ENCODE results near the gene CAMTA1.

The CAMTA1 gene

GRCh38 chr1:7455796-7456721, 670.8 kb downstream of the CAMTA1 start:
- no peak for DNase-seq (ENCODE audit: low spot score)

GRCh38 chr1:7456722-7457082, 671.4 kb downstream of the CAMTA1 start:
- no peak for DNase-seq (ENCODE audit: low spot score)

GRCh38 chr1:7457811-7458210, 672.6 kb downstream of the CAMTA1 start:
- no peak for DNase-seq (ENCODE audit: low spot score)

GRCh38 chr1:7458946-7459345, 673.7 kb downstream of the CAMTA1 start:
- no peak for DNase-seq (ENCODE audit: low spot score)

- DNase-seq (ENCODE audit: low spot score), result no peak
Measured at GRCh38 chr1:7459914-7460313, 674.7 kb downstream of the CAMTA1 start.

GRCh38 chr1:7460807-7461206, 675.6 kb downstream of the CAMTA1 start:
- DNase-seq (ENCODE audit: low spot score), result no peak

- no peak for DNase-seq (ENCODE audit: low spot score)
Measured at GRCh38 chr1:7462617-7463016, 677.4 kb downstream of the CAMTA1 start.

- no peak for DNase-seq (ENCODE audit: low spot score)
Measured at GRCh38 chr1:7463526-7463925, 678.3 kb downstream of the CAMTA1 start.

- no peak for DNase-seq (ENCODE audit: low spot score)
Measured at GRCh38 chr1:7464736-7465135, 679.5 kb downstream of the CAMTA1 start.

- no peak for DNase-seq (ENCODE audit: low spot score)
Measured at GRCh38 chr1:7467476-7468175, 682.4 kb downstream of the CAMTA1 start.

GRCh38 chr1:7468248-7468647, 683.0 kb downstream of the CAMTA1 start:
- DNase-seq (ENCODE audit: low spot score), result no peak

- DNase-seq (ENCODE audit: low spot score), result no peak
Measured at GRCh38 chr1:7469255-7469938, 684.1 kb downstream of the CAMTA1 start.

GRCh38 chr1:7470904-7471638, 685.8 kb downstream of the CAMTA1 start:
- DNase-seq (ENCODE audit: low spot score), result no peak

GRCh38 chr1:7471836-7472235, 686.6 kb downstream of the CAMTA1 start:
- no peak for DNase-seq (ENCODE audit: low spot score)

GRCh38 chr1:7473223-7474142, 688.2 kb downstream of the CAMTA1 start:
- no peak for DNase-seq (ENCODE audit: low spot score)

- DNase-seq (ENCODE audit: low spot score), result no peak
Measured at GRCh38 chr1:7474143-7474490, 688.9 kb downstream of the CAMTA1 start.

- no peak for DNase-seq (ENCODE audit: low spot score)
Measured at GRCh38 chr1:7474786-7475502, 689.7 kb downstream of the CAMTA1 start.

GRCh38 chr1:7475691-7476090, 690.4 kb downstream of the CAMTA1 start:
- no peak for DNase-seq (ENCODE audit: low spot score)

- DNase-seq (ENCODE audit: low spot score), result no peak
Measured at GRCh38 chr1:7476402-7476801, 691.1 kb downstream of the CAMTA1 start.

- DNase-seq (ENCODE audit: low spot score), result no peak
Measured at GRCh38 chr1:7476861-7477547, 691.8 kb downstream of the CAMTA1 start.

Data from CD4-positive, alpha-beta T cell treated with Interleukin-6 at 100 ng/mL for 8 hours (primary cell).